GM18511 (cell line): ENCODE results near the gene CNPY2.

ENCODE experiments used
- ATAC-seq: cut with Tn5 transposase; IDR thresholded peaks from one replicate; pipeline ENCODE4 v1.9.1; 2021; ENCODE audit warnings: mild to moderate bottlenecking, moderate library complexity; ENCODE audit not compliant: unreplicated experiment

CNPY2 gene

GRCh38 chr12:56260380-56260779, 55.4 kb downstream of the CNPY2 start:
- no peak for ATAC-seq
